ENCODE data around the gene CACYBP. TPM values are rescaled to one million over a fixed set of nuclear protein-coding genes. Genes with fewer than 3 reads are reported as not detected.

The CACYBP gene
- total and polyA plus RNA-seq, 2 of the 13 experiments (the other 11 are each of a cell fraction or from before 2014, with no cell fraction given): 18.4 to 183 TPM

GRCh38 chr1:175040324-175040879, 40.7 kb downstream of the CACYBP start (continued):
- TF ChIP-seq JDP2 (CRISPR knock-in tag; IDR thresholded peaks at IDR 0.05; ENCODE audit: borderline replicate concordance) (no peak), ZNF44 (CRISPR knock-in tag; IDR thresholded peaks at IDR 0.05) (no peak), ZNF274 (CRISPR knock-in tag; IDR thresholded peaks at IDR 0.05) (no peak), ZNF891 (CRISPR knock-in tag; IDR thresholded peaks at IDR 0.05) (no peak), HINFP (CRISPR knock-in tag; IDR thresholded peaks at IDR 0.05; ENCODE audit: low read depth) (no peak), ARID5B (CRISPR knock-in tag; IDR thresholded peaks at IDR 0.05) (0 out of 2 replicates have a peak, but pooled peaks have one; percentile 27), CENPX (CRISPR knock-in tag; IDR thresholded peaks at IDR 0.05) (no peak), PAXIP1 (CRISPR knock-in tag; conservative IDR thresholded peaks at IDR 0.05) (no peak), NFYB (CRISPR knock-in tag; IDR thresholded peaks at IDR 0.05) (no peak), PBX3 (CRISPR knock-in tag; IDR thresholded peaks at IDR 0.05; ENCODE audit: borderline replicate concordance) (no peak), SOX6 (IDR thresholded peaks at IDR 0.05) (no peak), SOX6 (CRISPR knock-in tag; IDR thresholded peaks at IDR 0.05) (peak; percentile 60), ZNF124 (CRISPR knock-in tag; IDR thresholded peaks at IDR 0.05) (no peak), STAG1 (CRISPR knock-in tag; IDR thresholded peaks at IDR 0.05) (no peak), HOXA7 (CRISPR knock-in tag; IDR thresholded peaks at IDR 0.05) (no peak), SOX13 (IDR thresholded peaks at IDR 0.05) (0 out of 2 replicates have a peak, but pooled peaks have one; percentile 46), SOX13 (CRISPR knock-in tag; conservative IDR thresholded peaks at IDR 0.05 in 1 of 2, IDR thresholded peaks at IDR 0.05 in 1 of 2) (peak in 1 of 2 experiments; percentile 71; a peak in 2 of 4 replicates), MYPOP (CRISPR knock-in tag; IDR thresholded peaks at IDR 0.05) (no peak), TCF7 (IDR thresholded peaks at IDR 0.05; ENCODE audit: low read depth) (peak; percentile 84), RARA (CRISPR knock-in tag; IDR thresholded peaks at IDR 0.05) (no peak)

Data from HepG2 (cell line).